EL (cell line): ENCODE data around the gene TAF12.

Experiments used
- DNase-seq: peaks from one replicate; pipeline ENCODE4 v3.0.0-alpha.2; 2016

Gene TAF12

DNA sequence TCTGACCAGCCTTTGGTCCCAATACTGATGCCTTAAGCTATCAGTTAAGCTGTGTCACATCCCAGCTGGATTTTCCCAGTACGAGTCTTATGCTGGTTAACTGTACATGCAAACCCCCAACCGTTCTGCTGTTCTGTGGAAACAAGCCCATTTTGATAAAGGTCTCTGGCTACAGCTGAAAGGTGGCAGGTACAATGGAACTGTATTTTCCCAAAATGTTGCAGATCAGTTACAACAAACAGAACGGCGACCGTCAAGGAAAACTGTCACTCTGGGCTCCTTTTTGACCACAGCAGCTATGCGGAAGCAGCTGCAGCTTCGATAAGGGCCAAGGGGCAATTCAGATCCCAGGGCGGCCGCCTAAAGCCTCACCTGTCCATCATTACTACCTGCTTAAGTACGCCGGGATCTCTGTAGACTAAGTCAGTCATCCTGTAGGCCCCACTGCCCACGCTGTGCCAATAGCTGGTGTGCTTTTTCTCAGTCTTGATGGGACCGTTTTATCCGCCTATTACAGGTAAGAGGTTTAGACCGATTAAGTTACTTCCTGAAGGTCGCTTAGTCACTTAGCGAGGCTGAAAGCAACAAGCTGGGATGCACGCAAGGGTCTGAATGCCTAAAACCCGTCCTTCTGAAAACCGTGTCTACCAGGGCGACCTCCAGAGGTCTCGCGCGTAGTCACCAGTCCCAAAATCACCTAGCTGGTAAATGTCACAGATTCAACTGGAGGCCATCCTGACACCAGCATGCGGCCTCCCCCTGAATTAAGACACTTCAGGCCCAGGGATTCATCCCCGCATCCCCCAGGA, 61.9 kb downstream of the TAF12 start:
- DNase-seq, result peak; percentile 34

DNA sequence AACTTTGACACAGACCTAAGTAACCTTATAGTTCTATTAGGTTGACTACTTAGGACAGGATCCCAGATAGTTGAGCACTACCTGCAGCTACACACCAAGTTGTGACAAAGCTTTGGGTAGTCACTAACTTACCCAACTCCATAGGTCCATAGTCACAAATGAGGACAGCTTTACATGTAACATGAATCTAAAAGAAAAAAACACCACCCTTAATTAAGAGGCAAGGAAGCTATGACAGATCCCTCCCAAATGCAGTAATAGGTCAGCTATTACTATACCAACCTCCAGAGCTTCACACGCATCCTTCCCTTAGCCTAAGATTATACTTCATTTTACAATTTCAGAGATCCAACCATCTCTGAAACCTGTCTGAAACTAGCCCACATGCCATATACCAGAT, 63.5 kb downstream of the TAF12 start:
- DNase-seq, result peak; percentile 15

DNA sequence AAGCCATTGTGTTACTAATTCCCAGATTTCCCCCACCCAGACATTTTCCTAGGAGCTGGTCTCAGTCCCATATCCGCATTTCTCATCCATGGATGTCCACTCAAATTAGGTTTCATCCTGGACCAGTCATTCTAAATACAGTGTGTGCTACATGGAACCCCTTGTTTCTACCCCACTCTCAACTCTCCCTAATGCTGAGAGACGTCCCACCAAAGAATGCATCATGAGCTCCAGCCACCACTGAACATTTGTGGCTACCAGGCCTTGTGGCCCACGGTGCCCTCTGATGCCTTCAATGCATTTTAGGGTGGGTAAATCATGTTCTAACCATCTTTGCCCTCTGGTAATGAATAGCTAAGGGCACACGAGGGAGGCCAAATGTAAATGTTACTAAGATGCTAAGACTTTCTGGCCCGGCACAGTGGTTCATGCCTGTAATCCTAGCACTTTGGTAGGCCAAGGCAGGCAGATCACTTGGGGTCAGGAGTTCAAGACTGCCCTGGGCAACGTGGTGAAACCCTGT, 64.1 kb downstream of the TAF12 start:
- peak; percentile 15 for DNase-seq

DNA sequence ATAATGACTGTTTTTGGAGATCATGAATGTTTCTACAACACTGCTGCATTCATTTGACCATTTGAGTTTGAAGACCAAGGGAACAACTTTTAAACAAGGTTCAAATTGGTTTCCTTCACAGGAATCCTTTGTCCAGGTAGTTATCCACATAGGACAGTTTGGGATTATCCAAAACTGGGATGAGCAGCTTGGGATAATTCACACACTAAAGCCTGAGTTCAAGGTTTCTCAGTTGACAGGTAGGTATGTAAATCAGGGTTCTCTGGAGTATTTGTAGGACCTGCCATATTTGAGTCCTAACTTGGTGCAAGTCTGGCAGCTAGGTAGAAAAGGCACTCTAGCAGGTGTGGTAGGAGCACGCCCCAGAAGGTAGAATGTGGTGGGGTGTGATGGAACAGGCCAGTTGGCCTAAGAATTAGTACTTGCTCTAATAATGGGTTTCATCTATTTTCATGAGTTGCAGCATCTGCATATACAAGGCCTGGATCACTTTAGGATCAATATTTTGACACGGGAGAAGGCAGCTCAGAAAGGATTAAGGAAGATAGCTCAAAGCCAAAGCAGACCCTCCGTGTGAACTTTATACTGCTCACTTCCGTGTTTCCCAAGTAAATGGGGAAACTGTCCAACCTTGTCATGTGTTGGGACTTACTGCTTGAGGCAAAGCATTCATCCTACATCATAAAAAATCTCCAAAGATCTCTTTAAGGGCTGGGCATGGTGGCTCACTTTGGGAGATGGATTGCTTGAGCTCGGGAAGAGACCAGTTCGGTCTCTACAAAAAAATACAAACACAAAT, 64.9 kb downstream of the TAF12 start:
- peak; percentile 38 for DNase-seq

DNA sequence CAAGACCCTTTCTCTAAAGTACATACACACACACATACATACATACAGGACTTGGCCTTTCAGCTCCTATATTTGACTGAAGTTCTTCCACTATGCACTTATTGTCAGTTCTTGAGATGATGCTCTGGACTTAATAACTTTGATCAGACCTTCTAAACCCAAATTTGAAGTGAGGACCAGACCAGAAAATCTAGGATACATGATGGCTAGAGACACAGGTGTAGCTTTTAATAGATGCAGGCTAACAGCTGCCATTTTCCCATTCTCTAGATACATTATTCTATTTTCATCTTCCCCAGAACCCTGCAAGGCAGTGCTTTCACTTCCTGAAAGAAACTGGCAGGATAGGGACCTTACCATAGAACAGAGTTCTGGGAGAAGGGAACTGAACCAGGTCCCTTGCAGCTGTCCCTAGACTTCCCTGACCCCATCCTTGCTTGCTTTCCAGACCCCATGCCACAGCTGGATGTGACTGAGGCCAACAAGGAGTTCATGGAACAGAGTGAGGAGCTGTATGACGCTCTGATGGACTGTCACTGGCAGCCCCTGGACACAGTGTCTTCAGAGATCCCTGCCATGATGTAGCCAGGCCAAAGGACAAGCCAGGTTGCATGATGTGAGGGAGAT, 65.7 kb downstream of the TAF12 start:
- DNase-seq, result peak; percentile 35

DNA sequence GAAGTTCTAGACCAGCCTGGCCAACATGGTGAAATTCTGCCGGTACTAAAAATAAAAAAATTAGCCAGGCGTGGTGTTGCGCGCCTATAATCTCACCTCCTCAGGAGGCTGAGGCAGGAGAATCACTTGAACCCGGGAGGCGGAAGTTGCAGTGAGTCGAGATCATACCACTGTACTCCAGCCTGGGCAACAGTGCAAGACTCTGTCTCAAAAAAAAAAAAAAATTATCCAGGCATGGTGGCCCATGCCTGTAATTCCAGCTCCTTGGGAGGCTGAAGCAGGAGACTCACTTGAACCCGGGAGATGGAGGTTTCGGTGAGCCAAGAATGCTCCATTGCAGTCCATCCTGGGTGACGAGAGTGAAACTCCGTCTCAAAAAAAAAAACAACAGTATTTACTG, 69.3 kb downstream of the TAF12 start:
- no peak for DNase-seq

DNA sequence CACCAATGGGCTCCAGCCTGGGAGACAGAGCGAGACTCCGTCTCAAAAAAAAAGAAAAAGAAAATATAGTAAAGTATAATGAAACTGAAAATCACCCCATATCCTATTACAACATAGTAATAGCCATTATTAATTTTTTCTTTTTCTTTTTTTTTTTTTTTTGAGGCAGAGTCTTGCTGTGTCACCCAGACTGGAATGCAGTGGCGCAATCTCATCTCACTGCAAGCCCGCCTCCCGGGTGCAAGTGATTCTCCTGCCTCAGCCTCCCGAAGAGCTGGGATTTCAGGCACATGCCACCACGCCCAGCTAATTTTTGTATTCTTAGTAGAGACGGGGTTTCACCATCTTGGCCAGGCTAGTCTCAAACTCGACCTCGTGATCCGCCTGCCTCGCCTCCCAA, 70.0 kb downstream of the TAF12 start:
- peak; percentile 84 for DNase-seq

DNA sequence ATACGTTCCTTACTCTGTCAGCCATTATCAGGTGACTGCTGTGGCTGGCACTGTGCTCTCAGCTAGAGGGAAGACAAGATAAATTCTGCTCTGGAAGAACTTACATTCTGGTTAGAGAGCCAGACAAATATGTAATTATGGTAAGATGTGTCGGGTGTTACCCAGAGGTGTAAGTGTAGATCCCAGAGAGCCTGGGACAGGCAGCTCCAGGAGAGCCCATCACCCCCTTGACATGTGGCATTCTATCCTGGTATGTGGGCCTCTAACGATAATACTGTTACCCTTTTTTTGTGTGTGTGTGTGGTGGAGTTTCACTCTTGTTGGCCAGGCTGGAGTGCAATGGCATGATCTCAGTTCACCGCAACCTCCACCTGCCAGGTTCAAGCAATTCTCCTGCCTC, 71.0 kb downstream of the TAF12 start:
- DNase-seq, result no peak

DNA sequence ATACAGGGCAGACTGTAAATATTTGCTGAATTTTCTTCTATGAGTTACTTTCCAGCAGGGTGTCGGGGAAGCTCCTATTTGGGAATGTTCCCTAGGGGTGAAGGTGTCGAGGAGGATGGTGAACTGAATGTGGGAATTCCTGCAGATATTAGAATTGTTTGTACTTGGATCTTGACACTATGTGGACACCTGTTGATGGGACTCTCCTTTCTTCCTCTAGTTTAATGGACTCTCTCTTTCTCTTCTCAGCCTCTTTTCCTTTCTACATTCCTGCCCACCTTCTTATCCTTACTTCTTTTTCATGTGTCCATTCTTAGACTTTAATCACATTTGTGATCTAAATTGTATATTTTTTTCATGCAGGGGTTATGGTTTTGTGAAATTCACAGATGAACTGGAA, 75.9 kb downstream of the TAF12 start:
- DNase-seq, result no peak

DNA sequence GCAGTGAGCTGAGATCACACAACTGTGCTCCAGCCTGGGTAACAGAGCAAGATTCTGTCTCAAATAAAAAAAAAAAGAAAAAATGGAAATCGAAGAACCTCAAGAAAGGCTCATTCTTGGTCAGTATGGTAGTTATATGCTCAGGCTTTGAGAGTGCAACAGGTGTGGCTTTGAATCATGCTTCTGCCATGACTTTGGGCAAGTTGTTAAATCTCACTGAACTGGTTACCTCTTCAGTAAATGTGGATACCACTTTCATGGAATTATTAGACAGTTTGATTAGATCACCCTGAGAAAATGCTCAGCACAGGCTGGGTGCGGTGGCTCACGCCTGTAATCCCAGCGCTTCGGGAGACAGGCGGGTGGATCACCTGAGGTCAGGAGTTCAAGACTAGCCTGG, 77.1 kb downstream of the TAF12 start:
- no peak for DNase-seq

DNA sequence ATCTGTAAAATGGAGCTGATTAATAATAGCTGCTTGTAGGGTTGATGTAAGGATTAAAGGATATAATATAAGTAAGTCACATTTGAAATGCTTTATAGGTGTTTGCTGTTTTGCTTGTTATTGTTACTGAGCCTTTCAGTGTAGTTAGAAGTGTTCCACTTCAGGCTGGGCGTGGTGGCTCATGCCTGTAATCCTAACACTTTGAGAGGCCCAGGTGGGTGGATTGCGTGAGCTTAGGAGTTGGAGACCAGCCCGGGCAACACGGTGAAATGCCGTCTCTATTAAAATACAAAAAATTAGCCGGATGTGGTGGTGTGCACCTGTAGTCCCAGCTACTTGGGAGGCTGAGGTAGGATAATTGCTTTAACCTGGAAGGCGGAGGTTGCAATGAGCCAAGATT, 77.8 kb downstream of the TAF12 start:
- no peak for DNase-seq

DNA sequence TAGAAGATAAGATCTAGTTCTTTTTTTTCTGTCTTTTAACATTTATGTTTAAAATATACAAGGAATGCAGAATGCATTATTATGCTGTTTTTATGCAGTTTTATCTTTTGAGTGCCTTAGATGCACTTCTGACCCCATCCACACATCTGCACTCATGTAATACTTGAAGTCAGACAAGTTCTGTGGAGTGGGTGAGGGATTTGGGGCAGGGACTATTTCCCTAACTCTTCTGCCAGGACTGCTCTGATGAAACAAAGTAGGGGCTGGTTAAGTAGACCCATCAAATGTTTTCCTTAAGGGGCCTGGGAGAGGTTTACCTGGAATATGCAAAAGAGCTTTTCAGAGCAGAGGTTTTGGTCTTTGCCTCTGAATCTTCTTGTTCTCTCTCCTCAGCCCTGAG, 78.6 kb downstream of the TAF12 start:
- DNase-seq, result no peak

DNA sequence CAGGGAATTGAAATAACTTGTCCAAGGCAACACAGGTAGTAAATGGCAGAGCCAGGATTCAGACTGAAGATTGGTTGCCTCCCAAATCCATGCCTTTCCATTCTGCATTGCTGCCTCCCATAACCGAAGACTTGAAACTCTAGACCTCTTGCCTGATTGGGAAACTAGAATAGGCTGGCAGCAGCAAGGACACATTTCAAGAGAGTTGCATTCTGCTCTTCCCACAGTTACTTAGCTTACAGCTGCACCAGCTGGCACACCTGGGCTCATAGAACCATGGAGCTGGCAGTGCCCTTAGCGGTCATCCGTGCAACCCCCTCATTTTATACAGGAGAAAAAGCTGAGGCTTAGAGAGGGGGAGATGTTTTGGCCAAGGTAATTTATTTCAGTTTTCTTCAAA, 82.0 kb downstream of the TAF12 start:
- DNase-seq, result no peak
